ENCODE results near the gene SLC38A10.

DNA sequence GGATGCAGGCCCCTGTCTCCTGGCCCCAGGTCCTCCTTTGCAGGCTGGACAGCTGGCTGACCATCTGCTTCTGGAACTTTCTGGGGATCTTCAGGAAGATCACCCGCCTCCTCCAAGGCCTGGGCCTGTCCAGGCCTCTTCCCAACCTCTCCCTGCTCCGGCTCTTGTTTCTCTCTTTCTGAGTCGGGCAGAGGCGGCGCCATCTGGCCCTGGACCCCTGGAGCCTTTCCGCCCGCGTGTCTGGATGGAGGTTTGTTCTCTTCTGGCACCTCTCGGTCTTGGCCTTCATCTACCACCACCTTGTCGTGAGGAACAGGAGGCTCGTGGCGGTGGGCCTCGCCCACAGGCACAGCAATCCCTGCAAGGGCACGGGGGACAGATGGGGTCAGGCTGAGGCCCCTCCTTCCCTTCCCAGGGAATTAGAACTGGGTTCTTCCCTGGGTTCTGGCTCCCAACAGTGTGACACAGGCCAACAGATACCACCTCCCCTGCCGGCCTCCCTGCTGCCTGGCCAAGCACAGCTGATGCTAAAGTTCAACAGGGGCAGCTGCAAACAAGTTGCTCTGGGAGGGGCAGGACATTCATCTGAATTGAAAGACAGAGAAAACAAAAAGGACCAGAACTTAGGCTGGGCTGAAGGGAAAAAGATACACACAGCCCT, 42.7 kb downstream of the SLC38A10 start:
- no peak for TF ChIP-seq POLR2A (IDR thresholded peaks at IDR 0.05)
- TF ChIP-seq, protein P1, sequence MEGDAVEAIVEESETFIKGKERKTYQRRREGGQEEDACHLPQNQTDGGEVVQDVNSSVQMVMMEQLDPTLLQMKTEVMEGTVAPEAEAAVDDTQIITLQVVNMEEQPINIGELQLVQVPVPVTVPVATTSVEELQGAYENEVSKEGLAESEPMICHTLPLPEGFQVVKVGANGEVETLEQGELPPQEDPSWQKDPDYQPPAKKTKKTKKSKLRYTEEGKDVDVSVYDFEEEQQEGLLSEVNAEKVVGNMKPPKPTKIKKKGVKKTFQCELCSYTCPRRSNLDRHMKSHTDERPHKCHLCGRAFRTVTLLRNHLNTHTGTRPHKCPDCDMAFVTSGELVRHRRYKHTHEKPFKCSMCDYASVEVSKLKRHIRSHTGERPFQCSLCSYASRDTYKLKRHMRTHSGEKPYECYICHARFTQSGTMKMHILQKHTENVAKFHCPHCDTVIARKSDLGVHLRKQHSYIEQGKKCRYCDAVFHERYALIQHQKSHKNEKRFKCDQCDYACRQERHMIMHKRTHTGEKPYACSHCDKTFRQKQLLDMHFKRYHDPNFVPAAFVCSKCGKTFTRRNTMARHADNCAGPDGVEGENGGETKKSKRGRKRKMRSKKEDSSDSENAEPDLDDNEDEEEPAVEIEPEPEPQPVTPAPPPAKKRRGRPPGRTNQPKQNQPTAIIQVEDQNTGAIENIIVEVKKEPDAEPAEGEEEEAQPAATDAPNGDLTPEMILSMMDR (IDR thresholded peaks at IDR 0.05), result no peak
